BJ (cell line): ENCODE measurements around the gene HNRNPH1. TPM values are rescaled to one million over a fixed set of nuclear protein-coding genes. Genes with fewer than 3 reads are reported as not detected.

Experiments
- CTCF ChIA-PET: fragments of 350-600 bp; formaldehyde crosslinking; extraction: SDS; loops from one replicate; lab custom pipeline; 2021; ENCODE audit warnings: antibody characterized with exemption, inconsistent platforms; lab: Yijun Ruan, JAX
- POLR2A ChIA-PET: fragments of 300-600 bp; sonication (Branson Sonifier 250); formaldehyde crosslinking; extraction: SDS; loops from one replicate; lab custom pipeline; 2021; ENCODE audit warnings: antibody characterized with exemption; lab: Charles Lee
- DNase-seq: peaks from one replicate; pipeline ENCODE4 v3.0.0-alpha.2; 2011; ENCODE audit warnings: low read depth
- H3K27me3 ChIP-seq: 2 replicates; pipeline ENCODE4 v1.6.0; 2011; ENCODE audit warnings: low read length; ENCODE audit not compliant: control insufficient read depth, insufficient read depth
- H3K36me3 ChIP-seq: 2 replicates; pipeline ENCODE4 v1.5.1; 2011; ENCODE audit warnings: low read length; ENCODE audit not compliant: control insufficient read depth, insufficient read depth
- H3K4me3 ChIP-seq: 2 replicates; pipeline ENCODE4 v1.5.1; 2011; ENCODE audit warnings: low read depth, mild to moderate bottlenecking, control low read depth, low read length
- polyA plus RNA-seq: library from polyadenylated mRNA; depleted of rRNA; stranded (reverse); fragments of >200 nt; gene quantifications from 2 replicates; pipeline ENCODE4 v1.2.3, GENCODE V29; 2011
- TF ChIP-seq, protein P1 (sequence below): IDR thresholded peaks from 2 replicates; pipeline ENCODE4 v1.5.1; 2011; ENCODE audit warnings: low read depth, mild to moderate bottlenecking, control low read depth, inconsistent platforms, low read length, moderate library complexity; ENCODE audit not compliant: insufficient read depth

The HNRNPH1 gene
- polyA plus RNA-seq, 1 experiment, result 142 TPM

DNA sequence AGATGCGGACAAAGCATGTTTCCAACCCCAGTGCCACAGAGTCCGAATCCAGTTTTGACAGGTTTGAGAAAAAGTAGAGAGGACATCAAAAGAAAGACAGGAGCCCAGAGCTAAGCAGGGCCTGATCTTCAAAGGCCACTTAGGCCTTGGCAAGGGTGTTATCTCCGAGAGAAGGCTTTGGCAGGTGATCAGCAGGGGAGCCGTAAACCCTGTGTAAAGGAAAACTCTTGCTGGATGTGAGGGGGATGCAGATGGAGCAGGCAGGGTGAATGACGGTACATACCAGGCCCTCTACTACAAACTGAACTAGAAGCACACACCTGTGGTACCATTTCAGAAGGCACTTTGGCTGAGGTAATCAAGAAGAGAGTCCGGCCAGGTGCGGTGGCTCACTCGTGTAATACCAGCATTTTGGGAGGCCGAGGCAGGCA lies 1.4 kb upstream of the HNRNPH1 start:
- POLR2A ChIA-PET, result no interaction called here
- no peaks in the 10 kb centered on the region for H3K27me3 ChIP-seq
- H3K4me3 ChIP-seq, result no peak overlapping the region
- peaks cover 9% of the 10 kb centered on the region for H3K36me3 ChIP-seq
- CTCF ChIA-PET, result interaction anchor here (0.7 to 1.8 kb wide), 4 partner anchors 9 to 41 kb away, joined by 3 to 5 read pairs (median 4); no protein-coding TSS in a partner anchor
- TF ChIP-seq, protein P1, sequence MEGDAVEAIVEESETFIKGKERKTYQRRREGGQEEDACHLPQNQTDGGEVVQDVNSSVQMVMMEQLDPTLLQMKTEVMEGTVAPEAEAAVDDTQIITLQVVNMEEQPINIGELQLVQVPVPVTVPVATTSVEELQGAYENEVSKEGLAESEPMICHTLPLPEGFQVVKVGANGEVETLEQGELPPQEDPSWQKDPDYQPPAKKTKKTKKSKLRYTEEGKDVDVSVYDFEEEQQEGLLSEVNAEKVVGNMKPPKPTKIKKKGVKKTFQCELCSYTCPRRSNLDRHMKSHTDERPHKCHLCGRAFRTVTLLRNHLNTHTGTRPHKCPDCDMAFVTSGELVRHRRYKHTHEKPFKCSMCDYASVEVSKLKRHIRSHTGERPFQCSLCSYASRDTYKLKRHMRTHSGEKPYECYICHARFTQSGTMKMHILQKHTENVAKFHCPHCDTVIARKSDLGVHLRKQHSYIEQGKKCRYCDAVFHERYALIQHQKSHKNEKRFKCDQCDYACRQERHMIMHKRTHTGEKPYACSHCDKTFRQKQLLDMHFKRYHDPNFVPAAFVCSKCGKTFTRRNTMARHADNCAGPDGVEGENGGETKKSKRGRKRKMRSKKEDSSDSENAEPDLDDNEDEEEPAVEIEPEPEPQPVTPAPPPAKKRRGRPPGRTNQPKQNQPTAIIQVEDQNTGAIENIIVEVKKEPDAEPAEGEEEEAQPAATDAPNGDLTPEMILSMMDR, result no peak
- no peak for DNase-seq

DNA sequence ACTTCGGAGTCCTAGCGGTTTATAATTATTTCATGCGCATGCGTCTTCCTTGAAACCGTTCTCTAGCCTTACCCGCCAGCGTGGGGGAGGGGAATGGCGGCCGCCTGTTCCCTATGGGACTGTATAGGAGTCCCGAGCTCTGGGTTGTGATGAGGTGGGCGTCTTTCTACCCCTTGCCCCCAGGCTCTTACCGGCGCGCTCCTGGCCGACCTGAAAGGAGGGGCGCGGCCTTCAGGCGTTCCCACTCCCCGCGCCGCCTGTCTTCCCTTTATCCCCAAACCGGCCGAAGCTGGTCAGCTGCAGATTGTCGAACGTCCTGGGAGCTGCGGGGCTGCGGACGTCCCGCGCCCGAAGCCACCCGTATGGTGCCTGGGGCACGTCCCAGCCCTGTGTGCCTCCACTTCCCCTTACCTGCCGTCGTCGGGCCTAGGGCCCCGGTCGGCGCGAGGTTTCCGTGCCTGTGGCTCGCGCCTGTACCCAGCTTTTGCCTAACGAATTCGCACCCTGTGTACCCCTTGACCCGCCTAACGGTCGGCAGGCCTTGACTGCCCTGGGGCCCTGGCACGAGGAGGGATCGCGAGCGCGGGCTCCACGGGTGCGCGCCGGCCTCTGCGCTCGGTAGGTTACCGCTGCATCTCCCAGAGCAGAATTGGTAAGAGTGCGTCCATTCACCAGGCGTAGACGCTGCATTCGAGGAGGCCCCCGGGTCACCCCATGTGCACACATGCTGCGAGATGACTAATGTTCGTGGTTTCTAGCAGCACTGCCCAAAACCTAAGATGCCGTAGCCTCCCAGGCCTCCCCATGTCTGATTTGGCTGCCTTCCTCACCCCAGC lies 653 bp upstream of the HNRNPH1 start:
- POLR2A ChIA-PET, result interaction anchor here (0.6 to 1.2 kb wide), 9 partner anchors 9 to 197 kb away, joined by 3 to 7 read pairs (median 3); partner anchors contain the start of gene SQSTM1
- TF ChIP-seq, protein P1, result no peak
- CTCF ChIA-PET, result interaction anchor here (0.7 to 1.8 kb wide), 9 partner anchors 9 to 49 kb away, joined by 3 to 8 read pairs (median 3); no protein-coding TSS in a partner anchor

DNA sequence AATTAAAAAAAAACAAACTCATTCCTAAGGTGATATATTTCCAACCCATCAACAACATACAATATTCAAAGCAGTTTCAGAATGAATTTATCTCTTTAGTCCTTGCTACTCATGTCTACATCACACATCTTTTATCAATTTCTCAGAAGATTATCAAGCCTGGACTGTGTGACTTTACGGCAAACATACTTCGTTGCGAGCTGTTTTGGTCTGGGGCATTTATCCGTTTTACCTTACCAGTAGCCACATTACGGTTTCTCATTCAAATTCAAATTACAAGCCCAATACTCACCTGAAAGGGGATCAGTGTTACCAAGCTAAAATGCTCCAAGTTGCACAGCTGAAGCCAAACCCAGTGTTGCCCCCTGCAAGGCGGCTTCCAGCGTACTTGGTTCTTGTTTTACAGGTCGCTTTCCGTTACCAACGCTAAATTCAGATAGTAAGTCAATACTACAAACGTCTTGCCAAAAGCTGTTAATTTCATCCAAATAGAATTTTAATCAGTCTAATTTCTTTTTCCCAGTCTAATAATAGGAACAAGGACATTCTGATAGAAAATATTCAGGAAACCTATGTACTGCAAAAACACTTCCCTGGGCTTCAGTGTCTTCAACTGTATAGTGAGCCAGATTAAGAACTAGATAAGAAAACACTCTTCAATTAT lies 1.8 kb downstream of the HNRNPH1 start:
- no peak for DNase-seq
- TF ChIP-seq, protein P1, result no peak
- Histone ChIP-seq H3K4me3 (peak overlapping the region; percentile 94), H3K36me3 (peaks cover 14% of the 10 kb centered on the region), H3K27me3 (no peaks in the 10 kb centered on the region)
- CTCF ChIA-PET, result interaction anchor here (0.8 to 1.6 kb wide), 4 partner anchors 8 to 201 kb away, joined by 3 to 8 read pairs (median 4); partner anchors contain the start of gene RUFY1
- POLR2A ChIA-PET, result interaction anchor here (0.6 kb wide), 1 partner anchor 62 kb away, joined by 3 read pairs; no protein-coding TSS in a partner anchor

More for the DNA sequence above, 653 bp upstream of the HNRNPH1 start:
- Histone ChIP-seq H3K36me3 (peaks cover 9% of the 10 kb centered on the region), H3K27me3 (no peaks in the 10 kb centered on the region), H3K4me3 (peak overlapping the region; percentile 51)
- DNase-seq, result peak; percentile 46

DNA sequence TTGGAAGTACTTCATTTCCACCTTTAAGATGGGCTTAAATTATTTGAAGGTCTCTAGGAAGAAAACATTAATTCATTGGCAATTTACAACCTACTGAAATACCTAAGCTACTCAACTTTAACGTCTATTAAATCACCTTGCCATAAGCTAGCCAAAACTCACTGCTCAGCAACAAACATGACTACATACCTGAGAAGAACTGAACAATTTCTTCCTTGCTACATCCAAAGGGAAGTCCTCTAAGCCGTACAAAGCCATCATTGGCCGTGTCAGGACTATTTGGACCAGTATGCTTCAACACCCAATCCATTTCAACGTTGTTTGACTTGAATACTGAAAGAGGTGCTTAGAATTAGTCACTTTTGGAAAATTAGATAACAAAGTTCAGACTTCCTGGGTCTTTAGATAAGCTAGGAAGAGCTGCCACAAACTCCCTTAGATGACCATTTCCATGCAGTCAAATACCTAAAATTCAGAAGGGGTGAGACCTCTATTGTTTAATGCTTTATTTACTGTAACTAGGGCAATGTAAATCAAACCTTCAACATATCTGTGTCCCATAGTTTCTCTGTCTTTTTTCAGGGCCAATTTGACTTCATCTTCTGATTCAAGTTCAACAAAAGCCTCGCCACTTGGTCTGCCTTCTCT lies 2.6 kb downstream of the HNRNPH1 start:
- H3K4me3 ChIP-seq, result peak overlapping the region; percentile 94
- H3K27me3 ChIP-seq, result no peaks in the 10 kb centered on the region
- CTCF ChIA-PET, result interaction anchor here (1.4 to 1.6 kb wide), 2 partner anchors 9 to 10 kb away, joined by 4 to 8 read pairs; no protein-coding TSS in a partner anchor
- TF ChIP-seq, protein P1, result no peak
- POLR2A ChIA-PET, result interaction anchor here (0.5 kb wide), 1 partner anchor 56 kb away, joined by 3 read pairs; no protein-coding TSS in a partner anchor
- no peak for DNase-seq
- H3K36me3 ChIP-seq, result peaks cover 19% of the 10 kb centered on the region
